H9 (cell line): ENCODE data around the gene YWHAQ. TPM values are rescaled to one million over a fixed set of nuclear protein-coding genes. Genes with fewer than 3 reads are reported as not detected.

Experiments
- DNase-seq: peaks from one replicate; pipeline ENCODE4 v3.0.0-alpha.2; 2017
- H2AFZ ChIP-seq: one replicate; pipeline ENCODE4 v1.6.1; 2013; ENCODE audit warnings: mild to moderate bottlenecking, low read length, control low read depth, moderate library complexity
- H2AK5ac ChIP-seq: 2 replicates; pipeline ENCODE4 v1.6.1; 2013; ENCODE audit warnings: low read length, control low read depth, mixed read lengths; ENCODE audit not compliant: insufficient read length
- H2BK120ac ChIP-seq: one replicate; pipeline ENCODE4 v1.6.1; 2013; ENCODE audit warnings: low read depth, mild to moderate bottlenecking, low read length, control low read depth, inconsistent platforms; ENCODE audit not compliant: poor library complexity, severe bottlenecking
- H2BK12ac ChIP-seq: 2 replicates; pipeline ENCODE4 v1.6.1; 2013; ENCODE audit warnings: low read length, control low read depth, mixed read lengths, low read depth; ENCODE audit not compliant: insufficient read length
- H2BK15ac ChIP-seq: 2 replicates; pipeline ENCODE4 v1.6.1; 2013; ENCODE audit warnings: low read depth, low read length, control low read depth
- H2BK20ac ChIP-seq: one replicate; pipeline ENCODE4 v1.6.1; 2013; ENCODE audit warnings: low read depth, mild to moderate bottlenecking, low read length, control low read depth, inconsistent platforms; ENCODE audit not compliant: poor library complexity, severe bottlenecking
- H2BK5ac ChIP-seq: 2 replicates; pipeline ENCODE4 v1.6.1; 2013; ENCODE audit warnings: low read length, control low read depth, mixed read lengths; ENCODE audit not compliant: insufficient read length
- H3K14ac ChIP-seq: 2 replicates; pipeline ENCODE4 v1.6.1; 2013; ENCODE audit warnings: low read length, control low read depth; ENCODE audit not compliant: insufficient read depth
- H3K18ac ChIP-seq: 2 replicates; pipeline ENCODE4 v1.6.1; 2013; ENCODE audit warnings: low read depth, mild to moderate bottlenecking, mixed read lengths, low read length, control low read depth; ENCODE audit not compliant: insufficient read length
- H3K23ac ChIP-seq: 2 replicates; pipeline ENCODE4 v1.6.1; 2013; ENCODE audit warnings: low read length, control low read depth, mixed read lengths, low read depth; ENCODE audit not compliant: insufficient read length
- H3K23me2 ChIP-seq: 2 replicates; pipeline ENCODE4 v1.6.1; 2013; ENCODE audit warnings: low read depth, mild to moderate bottlenecking, mixed read lengths, low read length, control low read depth; ENCODE audit not compliant: insufficient read length, poor library complexity, severe bottlenecking
- H3K27ac ChIP-seq: 2 replicates; pipeline ENCODE4 v1.5.1; 2013; ENCODE audit warnings: low read length, control low read depth, mixed read lengths, low read depth; ENCODE audit not compliant: insufficient read length
- H3K27me3 ChIP-seq: 2 replicates; pipeline ENCODE4 v1.6.1; 2013; ENCODE audit warnings: low read length, control low read depth, inconsistent platforms; ENCODE audit not compliant: insufficient read depth
- H3K4ac ChIP-seq: 2 replicates; pipeline ENCODE4 v1.6.1; 2013; ENCODE audit warnings: low read depth, mild to moderate bottlenecking, control low read depth, inconsistent platforms, low read length, moderate library complexity
- H3K4me1 ChIP-seq: 2 replicates; pipeline ENCODE4 v1.6.1; 2013; ENCODE audit warnings: low read length, control low read depth, inconsistent platforms; ENCODE audit not compliant: insufficient read depth
- H3K4me2 ChIP-seq: 2 replicates; pipeline ENCODE4 v1.6.1; 2013; ENCODE audit warnings: low read length, control low read depth, mixed read lengths; ENCODE audit not compliant: insufficient read length, insufficient read depth
- H3K56ac ChIP-seq: 2 replicates; pipeline ENCODE4 v1.6.1; 2013; ENCODE audit warnings: low read depth, mild to moderate bottlenecking, mixed read lengths, low read length, control low read depth; ENCODE audit not compliant: insufficient read length
- H3K79me1 ChIP-seq: 2 replicates; pipeline ENCODE4 v1.6.1; 2013; ENCODE audit warnings: low read depth, mild to moderate bottlenecking, moderate library complexity, low read length, control low read depth, inconsistent platforms; ENCODE audit not compliant: insufficient read depth, poor library complexity, severe bottlenecking
- H3K79me2 ChIP-seq: 2 replicates; pipeline ENCODE4 v1.6.1; 2013; ENCODE audit warnings: low read length, control low read depth, inconsistent platforms; ENCODE audit not compliant: insufficient read depth
- H3K9ac ChIP-seq: 2 replicates; pipeline ENCODE4 v1.6.1; 2013; ENCODE audit warnings: low read length, control low read depth, mixed read lengths; ENCODE audit not compliant: insufficient read length; ENCODE audit errors: extremely low read depth
- H3K9me3 ChIP-seq: one replicate; pipeline ENCODE4 v1.6.1; 2013; ENCODE audit warnings: low read depth, low read length, inconsistent platforms; ENCODE audit not compliant: control insufficient read depth
- H3T11ph ChIP-seq: one replicate; pipeline ENCODE4 v1.6.1; 2013; ENCODE audit warnings: mild to moderate bottlenecking, low read length, control low read depth, inconsistent platforms
- H4K20me1 ChIP-seq: one replicate; pipeline ENCODE4 v1.6.1; 2013; ENCODE audit not compliant: control insufficient read depth, insufficient read length, insufficient read depth
- H4K5ac ChIP-seq: 2 replicates; pipeline ENCODE4 v1.6.1; 2013; ENCODE audit warnings: low read depth, mild to moderate bottlenecking, mixed read lengths, low read length, control low read depth; ENCODE audit not compliant: insufficient read length
- H4K8ac ChIP-seq: replicated peaks from 2 replicates; pipeline ENCODE4 v1.6.1; 2013; ENCODE audit warnings: low read length, control low read depth, mixed read lengths, low read depth; ENCODE audit not compliant: insufficient read length
- H4K91ac ChIP-seq: 2 replicates; pipeline ENCODE4 v1.6.1; 2013; ENCODE audit warnings: low read depth, mild to moderate bottlenecking, moderate library complexity, mixed read lengths, low read length, control low read depth; ENCODE audit not compliant: insufficient read length
- H3K27ac Mint-ChIP-seq, 3 experiments: 2 replicates in 2 of 3; 3 replicates in 1 of 3; pipeline ENCODE4 v1.8.0; 2020 to 2021; ENCODE audit warnings: mixed read lengths in 3 of 3, mild to moderate bottlenecking in 1 of 3, moderate library complexity in 1 of 3
- H3K27me3 Mint-ChIP-seq: 2 replicates; pipeline ENCODE4 v1.8.0; 2021; ENCODE audit warnings: low read depth, mild to moderate bottlenecking, moderate library complexity, mixed read lengths
- H3K36me3 Mint-ChIP-seq, 3 experiments: 2 replicates in 2 of 3; 3 replicates in 1 of 3; pipeline ENCODE4 v1.8.0; 2020 to 2021; ENCODE audit warnings: low read depth in 3 of 3, mixed read lengths in 3 of 3; ENCODE audit not compliant: insufficient read depth in 1 of 3
- H3K4me1 Mint-ChIP-seq, 2 experiments: 2 replicates each; pipeline ENCODE4 v1.8.0; 2020; ENCODE audit warnings: mixed read lengths in 2 of 2
- H3K4me3 Mint-ChIP-seq, 2 experiments: 2 replicates in 1 of 2; 3 replicates in 1 of 2; pipeline ENCODE4 v1.8.0; 2020 to 2021; ENCODE audit warnings: mild to moderate bottlenecking in 2 of 2, mixed read lengths in 2 of 2, moderate library complexity in 1 of 2
- H3K9me3 Mint-ChIP-seq, 2 experiments: 2 replicates in 1 of 2; 3 replicates in 1 of 2; pipeline ENCODE4 v1.8.0; 2020; ENCODE audit warnings: mild to moderate bottlenecking in 2 of 2, mixed read lengths in 2 of 2, moderate library complexity in 1 of 2
- WGBS: extraction: QIAGEN DNeasy Blood & Tissue Kit; methylation state at CpG from one replicate; pipeline ENCODE4 v1.1.7; 2013; ENCODE audit warnings: missing lambda C conversion rate, low lambda C conversion rate, mixed read lengths; ENCODE audit not compliant: insufficient read length; ENCODE audit errors: extremely low coverage; 5-methylcytosine and 5-hydroxymethylcytosine counted together
- total RNA-seq: library from RNA; stranded (reverse); gene quantifications from 2 replicates; pipeline ENCODE4 v1.2.1, GENCODE V29; 2021
- TF ChIP-seq, protein P1 (sequence below): fragments of 200-600 bp; sonication (generic); conservative IDR thresholded peaks from 3 replicates; pipeline ENCODE4 v1.8.0; 2021; ENCODE audit warnings: antibody characterized with exemption, mild to moderate bottlenecking

Gene YWHAQ
- total RNA-seq, 1 experiment from 2014 or later, result 374 TPM

DNA sequence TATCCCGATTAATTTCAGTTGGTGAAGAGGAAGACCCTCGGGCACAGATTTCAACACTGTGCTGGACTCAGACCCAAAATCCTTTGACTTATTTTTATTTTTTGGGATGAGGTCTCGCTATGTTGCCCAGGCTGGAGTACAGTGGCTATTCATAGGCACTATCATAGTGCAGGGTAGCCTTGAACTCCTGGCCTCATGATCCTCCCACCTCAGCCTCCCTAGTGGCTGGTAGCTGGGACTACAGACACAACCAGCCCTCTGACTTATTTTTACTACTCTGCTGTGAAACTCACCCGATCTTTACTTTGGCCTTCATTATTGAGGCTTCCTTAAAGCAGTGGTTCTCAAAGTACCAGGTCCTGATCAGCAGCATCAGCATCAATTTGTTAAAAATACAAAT lies 57.0 kb downstream of the YWHAQ start:
- H3K23ac ChIP-seq, result no peak overlapping the region
- no peak overlapping the region for H4K91ac ChIP-seq
- no peak overlapping the region for H2BK20ac ChIP-seq
- Mint-ChIP-seq H3K9me3 (no peaks in the 10 kb centered on the region), H3K36me3 (no peaks in the 10 kb centered on the region), H3K27me3 (no peaks in the 10 kb centered on the region), H3K4me1 (no peaks in the 10 kb centered on the region), H3K4me3 (no peak overlapping the region), H3K27ac (no peak overlapping the region)
- no peaks in the 10 kb centered on the region for H3K23me2 ChIP-seq
- no peaks in the 10 kb centered on the region for H3K79me2 ChIP-seq
- H2BK120ac ChIP-seq, result no peak overlapping the region
- H3K18ac ChIP-seq, result no peak overlapping the region
- no peak overlapping the region for H3K14ac ChIP-seq
- WGBS, result no CpG with 5 or more reads among the region's 4 CpGs
- no peak overlapping the region for H3K4me2 ChIP-seq
- H3K9me3 ChIP-seq, result no peaks in the 10 kb centered on the region
- H3K27ac ChIP-seq, result no peak overlapping the region
- DNase-seq, result no peak
- H2BK5ac ChIP-seq, result no peak overlapping the region
- no peaks in the 10 kb centered on the region for H3K79me1 ChIP-seq
- H4K20me1 ChIP-seq, result no peaks in the 10 kb centered on the region
- H2BK12ac ChIP-seq, result no peak overlapping the region
- no peak overlapping the region for H3K56ac ChIP-seq
- no peak overlapping the region for H2AFZ ChIP-seq
- H2AK5ac ChIP-seq, result no peak overlapping the region
- no peaks in the 10 kb centered on the region for H3K4me1 ChIP-seq
- H4K5ac ChIP-seq, result no peak overlapping the region
- H3T11ph ChIP-seq, result no peak overlapping the region
- H4K8ac ChIP-seq, result no peak overlapping the region
- TF ChIP-seq, protein P1, sequence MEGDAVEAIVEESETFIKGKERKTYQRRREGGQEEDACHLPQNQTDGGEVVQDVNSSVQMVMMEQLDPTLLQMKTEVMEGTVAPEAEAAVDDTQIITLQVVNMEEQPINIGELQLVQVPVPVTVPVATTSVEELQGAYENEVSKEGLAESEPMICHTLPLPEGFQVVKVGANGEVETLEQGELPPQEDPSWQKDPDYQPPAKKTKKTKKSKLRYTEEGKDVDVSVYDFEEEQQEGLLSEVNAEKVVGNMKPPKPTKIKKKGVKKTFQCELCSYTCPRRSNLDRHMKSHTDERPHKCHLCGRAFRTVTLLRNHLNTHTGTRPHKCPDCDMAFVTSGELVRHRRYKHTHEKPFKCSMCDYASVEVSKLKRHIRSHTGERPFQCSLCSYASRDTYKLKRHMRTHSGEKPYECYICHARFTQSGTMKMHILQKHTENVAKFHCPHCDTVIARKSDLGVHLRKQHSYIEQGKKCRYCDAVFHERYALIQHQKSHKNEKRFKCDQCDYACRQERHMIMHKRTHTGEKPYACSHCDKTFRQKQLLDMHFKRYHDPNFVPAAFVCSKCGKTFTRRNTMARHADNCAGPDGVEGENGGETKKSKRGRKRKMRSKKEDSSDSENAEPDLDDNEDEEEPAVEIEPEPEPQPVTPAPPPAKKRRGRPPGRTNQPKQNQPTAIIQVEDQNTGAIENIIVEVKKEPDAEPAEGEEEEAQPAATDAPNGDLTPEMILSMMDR, result peak; percentile 49
- H3K27me3 ChIP-seq, result no peaks in the 10 kb centered on the region
- H3K4ac ChIP-seq, result no peak overlapping the region
- H2BK15ac ChIP-seq, result no peak overlapping the region
- no peak overlapping the region for H3K9ac ChIP-seq
